Right atrium auricular region (tissue), 2 donors: Measurements from ENCODE around the gene RNF121. TPM values are rescaled to one million over a fixed set of nuclear protein-coding genes. Genes with fewer than 3 reads are reported as not detected.
"Not testable (repeated sequence)": the region's sequence is repeated elsewhere in the genome, so short reads cannot be mapped to it uniquely, and the experiment has no call there.

Experiments
- DNase-seq: peaks from one replicate; pipeline ENCODE4 v3.0.0-alpha.2; 2019; ENCODE audit warnings: low spot score
- H3K27ac ChIP-seq, 2 donors: fragments of 200-600 bp; sonication (generic); 1 replicate in 1 of 2; 2 replicates in 1 of 2; pipeline ENCODE4 v1.5.1; 2016 to 2019
- H3K27me3 ChIP-seq, 2 donors: fragments of 200-600 bp; sonication (generic); one replicate each; pipeline versions ENCODE4 v1.5.1 to v1.6.0; 2017 to 2019
- H3K36me3 ChIP-seq: fragments of 200-600 bp; sonication (generic); one replicate; pipeline ENCODE4 v1.5.1; 2016
- H3K4me1 ChIP-seq, 2 donors: fragments of 200-600 bp; sonication (generic); one replicate each; pipeline versions ENCODE4 v1.5.1 to v1.6.0; 2017 to 2019
- H3K4me3 ChIP-seq, 2 donors: fragments of 200-600 bp; sonication (generic); 1 replicate in 1 of 2; 2 replicates in 1 of 2; pipeline ENCODE4 v1.5.1; 2017 to 2019; ENCODE audit warnings: mild to moderate bottlenecking in 1 of 2, moderate library complexity in 1 of 2
- H3K9me3 ChIP-seq, 2 donors: fragments of 200-600 bp; sonication (generic); one replicate each; pipeline ENCODE4 v1.5.1; 2019
- CTCF ChIP-seq, 2 donors: fragments of 200-600 bp; sonication (generic); IDR thresholded peaks; one replicate each; pipeline ENCODE4 v1.5.1; 2019; ENCODE audit warnings: antibody characterized with exemption in 2 of 2
- total RNA-seq, 2 donors: library from RNA; depleted of rRNA; stranded (reverse); fragments of >200 nt; gene quantifications; one replicate each; pipeline ENCODE4 v1.1.0, GENCODE V29; 2016

RNF121 gene
- 10 to 100 TPM; 21.6 to 25.8 TPM for total RNA-seq

DNA sequence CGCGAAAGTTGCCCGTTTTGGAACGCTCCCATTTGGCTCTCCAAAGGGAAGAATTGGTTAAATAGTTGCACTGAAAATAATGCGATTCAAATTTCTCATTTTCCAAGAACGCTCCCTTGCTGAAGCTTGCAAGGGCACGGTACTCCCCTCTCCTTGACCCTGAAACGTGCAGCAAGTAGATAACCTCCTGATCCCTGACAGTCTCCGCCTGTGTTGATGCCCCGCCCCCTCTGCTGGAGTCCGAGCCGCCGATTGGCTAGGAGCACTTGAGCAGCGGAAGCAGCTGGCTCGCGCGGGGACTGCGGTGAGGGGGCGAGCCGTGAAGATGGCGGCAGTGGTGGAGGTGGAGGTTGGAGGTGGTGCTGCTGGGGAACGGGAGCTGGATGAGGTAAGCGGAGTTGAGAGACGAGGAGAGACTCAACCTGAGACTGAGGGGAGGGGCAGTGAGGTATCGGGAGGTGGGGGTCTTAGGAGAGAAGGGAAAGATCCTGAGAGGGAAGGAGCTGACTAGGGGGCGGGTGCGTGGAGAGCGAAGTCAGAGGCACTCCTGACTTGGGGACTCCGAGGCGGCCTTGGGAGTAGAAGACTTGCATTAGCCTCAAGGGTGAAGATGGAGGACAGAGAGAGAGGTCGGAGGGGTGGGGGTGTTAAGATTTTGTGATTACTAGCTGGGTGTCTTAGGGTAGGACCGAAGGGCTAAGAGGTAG, at the start of gene RNF121:
Gene RNF121, plus strand, starts transcription at position 310 of the 707 bp plus-strand sequence. Its CDS starts 16 bp downstream, at position 326.
- no peak for TF ChIP-seq CTCF (IDR thresholded peaks at IDR 0.05)
- Histone ChIP-seq H3K36me3 (no peaks in the 10 kb centered on the region), H3K4me1 (peaks cover 0 to 47% of the 10 kb centered on the region in 2 donors), H3K27me3 (no peaks in the 10 kb centered on the region), H3K9me3 (no peaks in the 10 kb centered on the region), H3K4me3 (peak within 1 kb of the TSS; percentile 77 to 90), H3K27ac (peak within 1 kb of the TSS; percentile 83 to 92)
- DNase-seq, result peak; percentile 98

- H3K27me3 ChIP-seq, H3K36me3 ChIP-seq, DNase-seq, H3K4me1 ChIP-seq, H3K27ac ChIP-seq, H3K4me3 ChIP-seq, H3K9me3 ChIP-seq: not testable (repeated sequence)
Measured at GRCh38 chr11:71885806-71886205, 43.0 kb upstream of the RNF121 start.

- H3K4me1 ChIP-seq, H3K27me3 ChIP-seq, H3K4me3 ChIP-seq, H3K27ac ChIP-seq, H3K9me3 ChIP-seq, DNase-seq, H3K36me3 ChIP-seq: not testable (repeated sequence)
Measured at GRCh38 chr11:71888335-71889010, 40.4 kb upstream of the RNF121 start.

DNA sequence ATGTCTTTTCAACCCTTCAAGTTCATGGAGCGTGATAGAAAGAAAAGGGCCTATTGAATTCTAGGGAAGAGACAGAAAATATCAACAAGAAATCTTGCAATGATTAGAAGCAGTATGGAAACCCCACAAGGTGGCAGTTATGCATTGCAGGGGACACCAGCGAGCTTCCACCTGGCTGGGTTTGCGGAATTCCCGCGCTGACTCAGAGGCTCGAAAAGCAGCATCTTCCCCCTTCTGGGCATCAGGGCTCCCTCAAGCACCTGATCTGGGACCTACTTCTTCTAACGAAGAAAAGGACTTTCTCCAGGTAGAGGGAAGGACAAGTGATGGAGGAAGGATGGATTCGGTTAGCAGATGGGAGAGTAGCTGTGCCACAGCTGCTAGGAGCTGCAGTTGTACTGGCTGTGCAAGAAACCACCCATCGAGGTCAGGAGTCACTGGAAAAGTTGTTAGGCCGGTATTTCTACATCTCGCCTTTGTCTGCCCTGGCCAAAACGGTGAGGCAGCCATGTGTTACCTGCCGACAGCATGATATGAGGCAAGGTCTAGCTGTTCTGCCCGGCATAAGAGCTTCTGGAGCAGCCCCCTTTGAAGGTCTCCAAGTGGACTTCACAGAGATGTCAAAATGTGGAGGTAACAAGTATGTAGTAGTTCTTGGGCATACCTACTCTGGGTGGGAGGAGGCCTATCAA, 39.5 kb upstream of the RNF121 start:
- H3K4me1 ChIP-seq, H3K27ac ChIP-seq, DNase-seq, H3K27me3 ChIP-seq, H3K36me3 ChIP-seq, H3K4me3 ChIP-seq, H3K9me3 ChIP-seq: not testable (repeated sequence)

DNA sequence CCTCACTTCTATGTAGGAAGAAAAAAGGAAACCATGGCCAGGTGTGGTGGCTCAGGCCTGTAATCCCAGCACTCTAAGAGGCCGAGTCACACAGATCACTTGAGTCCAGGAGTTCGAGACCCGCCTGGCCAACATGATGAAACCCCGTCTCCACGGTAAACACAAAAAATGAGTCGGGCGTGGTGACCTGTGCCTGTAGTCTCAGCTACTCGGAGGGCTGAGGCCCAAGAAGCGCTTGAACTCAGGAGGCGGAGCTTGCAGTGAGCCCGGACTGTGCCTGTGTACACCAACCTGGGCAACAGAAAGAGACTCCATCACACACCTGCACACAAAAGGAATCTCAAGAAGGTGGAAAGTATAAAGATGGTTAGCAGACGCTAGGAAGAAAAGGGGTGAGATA, 32.9 kb upstream of the RNF121 start:
- Histone ChIP-seq H3K27me3 (no peaks in the 10 kb centered on the region), H3K36me3 (no peaks in the 10 kb centered on the region), H3K27ac (no peak overlapping the region), H3K9me3 (no peaks in the 10 kb centered on the region), H3K4me3 (no peak overlapping the region), H3K4me1 (no peaks in the 10 kb centered on the region)
- TF ChIP-seq CTCF (IDR thresholded peaks at IDR 0.05), result no peak
- no peak for DNase-seq

DNA sequence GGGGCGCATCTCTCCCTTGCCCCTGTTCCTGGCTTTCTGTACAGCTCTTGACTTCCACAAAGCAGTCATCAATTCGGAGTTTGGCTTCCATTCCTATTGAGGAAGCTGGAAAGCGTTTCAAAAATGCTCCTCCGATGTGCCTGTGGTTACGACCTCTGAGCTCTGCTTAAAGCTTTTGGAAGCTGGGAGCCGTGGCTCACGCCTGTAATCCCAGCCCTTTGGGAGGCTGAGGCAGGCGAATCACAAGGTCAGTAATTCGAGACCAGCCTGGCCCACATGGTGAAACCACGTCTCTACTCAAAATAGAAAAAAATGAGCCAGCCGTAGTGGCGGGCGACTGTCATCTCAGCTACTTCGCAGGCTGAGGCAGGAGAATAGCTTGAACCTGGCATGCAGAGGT, 27.7 kb upstream of the RNF121 start:
- not testable (repeated sequence) for DNase-seq, H3K4me3 ChIP-seq, H3K27ac ChIP-seq, H3K36me3 ChIP-seq, H3K27me3 ChIP-seq, H3K4me1 ChIP-seq, H3K9me3 ChIP-seq

DNA sequence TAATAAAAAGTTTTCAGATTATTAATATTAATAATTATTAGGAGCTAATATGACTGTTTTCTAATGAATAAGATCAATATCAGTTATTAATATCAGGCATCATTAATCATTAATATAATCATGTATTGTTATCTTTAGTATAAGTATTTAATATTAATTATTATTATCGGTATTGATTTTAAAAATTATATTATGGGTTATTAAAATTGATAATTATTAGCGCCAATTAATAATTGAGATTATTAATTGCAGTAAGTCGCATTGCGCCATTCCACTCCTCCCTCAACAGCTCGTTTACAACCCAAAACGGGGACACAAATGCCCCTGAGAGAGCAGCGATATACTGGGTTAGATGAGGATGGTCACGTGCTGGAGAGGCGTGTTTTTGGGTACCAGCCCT, 20.6 kb upstream of the RNF121 start:
- Histone ChIP-seq H3K9me3 (no peaks in the 10 kb centered on the region), H3K27ac (no peak overlapping the region), H3K4me3 (no peak overlapping the region), H3K4me1 (no peaks in the 10 kb centered on the region), H3K27me3 (no peaks in the 10 kb centered on the region), H3K36me3 (no peaks in the 10 kb centered on the region)
- TF ChIP-seq CTCF (IDR thresholded peaks at IDR 0.05), result no peak
- no peak for DNase-seq

DNA sequence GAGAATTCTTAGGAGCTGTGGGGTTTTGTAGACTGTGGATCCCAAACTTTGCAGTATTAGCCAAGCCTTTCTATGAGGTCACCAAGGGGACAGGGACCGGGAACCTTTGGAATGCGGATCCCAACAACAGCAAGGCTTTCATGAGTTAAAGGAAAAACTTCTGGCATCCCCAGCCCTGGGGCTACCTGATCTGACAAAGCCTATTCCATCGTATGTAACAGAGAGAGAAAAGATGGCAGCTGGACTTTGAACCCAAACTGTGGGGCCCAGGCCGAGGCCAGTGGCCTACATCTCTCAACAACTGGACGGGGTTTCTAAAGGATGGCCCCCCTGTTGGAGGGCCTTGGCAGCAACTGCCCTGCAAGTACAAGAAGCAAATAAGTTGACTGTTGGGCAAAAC, 18.1 kb upstream of the RNF121 start:
- H3K4me3 ChIP-seq, H3K4me1 ChIP-seq, H3K9me3 ChIP-seq, DNase-seq, H3K27ac ChIP-seq, H3K27me3 ChIP-seq: not testable (repeated sequence)
- peaks cover 20% of the 10 kb centered on the region for H3K36me3 ChIP-seq

DNA sequence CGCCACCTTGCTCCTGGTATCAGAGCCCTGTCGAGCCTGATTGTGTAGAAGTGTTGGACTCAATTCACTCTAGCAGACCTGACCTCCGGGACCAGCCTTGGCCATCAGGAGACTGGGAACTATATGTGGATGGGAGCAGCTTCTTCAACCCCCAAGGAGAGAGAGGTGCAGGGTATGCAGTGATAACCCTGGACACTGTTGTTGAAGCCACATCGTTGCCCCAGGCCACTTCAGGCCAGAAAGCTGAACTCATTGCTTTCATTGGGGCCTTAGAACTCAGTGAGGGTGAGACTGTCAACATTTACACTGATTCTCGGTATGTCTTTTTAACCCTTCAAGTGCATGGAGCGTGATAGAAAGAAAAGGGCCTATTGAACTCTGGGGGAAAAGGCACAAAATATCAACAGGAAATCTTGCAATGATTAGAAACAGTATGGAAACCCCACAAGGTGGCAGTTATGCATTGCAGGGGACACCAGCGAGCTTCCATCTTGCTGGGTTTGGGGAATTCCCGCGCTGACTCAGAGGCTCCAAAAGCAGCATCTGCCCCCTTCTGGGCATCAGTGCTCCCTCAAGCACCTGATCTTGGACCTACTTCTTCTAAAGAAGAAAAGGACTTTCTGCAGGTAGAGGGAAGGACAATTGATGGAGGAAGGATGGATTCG, 17.4 kb upstream of the RNF121 start:
- not testable (repeated sequence) for H3K9me3 ChIP-seq, DNase-seq, H3K4me3 ChIP-seq, H3K4me1 ChIP-seq, H3K27ac ChIP-seq, H3K27me3 ChIP-seq
- H3K36me3 ChIP-seq, result peaks cover 27% of the 10 kb centered on the region

DNA sequence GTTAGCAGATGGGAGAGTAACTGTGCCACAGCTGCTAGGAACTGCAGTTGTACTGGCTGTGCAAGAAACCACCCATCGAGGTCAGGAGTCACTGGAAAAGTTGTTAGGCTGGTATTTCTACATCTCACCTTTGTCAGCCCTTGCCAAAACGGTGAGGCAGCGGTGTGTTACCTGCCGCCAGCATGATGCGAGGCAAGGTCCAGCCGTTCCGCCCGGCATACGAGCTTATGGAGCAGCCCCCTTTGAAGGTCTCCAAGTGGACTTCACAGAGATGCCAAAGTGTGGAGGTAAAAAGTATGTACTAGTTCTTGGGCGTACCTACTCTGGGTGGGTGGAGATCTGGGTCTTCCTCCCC, 16.9 kb upstream of the RNF121 start:
- H3K27me3 ChIP-seq, H3K9me3 ChIP-seq, DNase-seq, H3K27ac ChIP-seq, H3K4me1 ChIP-seq, H3K4me3 ChIP-seq: not testable (repeated sequence)
- H3K36me3 ChIP-seq, result peaks cover 27% of the 10 kb centered on the region
